Activated naive CD8-positive, alpha-beta T cell treated with anti-CD3 and anti-CD28 coated beads, Interleukin-2, amount 50 U/mL, for 16 hours (primary cell): ENCODE results near the gene CNTN5.

Experiments
- DNase-seq: peaks from one replicate; pipeline ENCODE4 v3.0.0-alpha.2; 2020; ENCODE audit warnings: low read depth, low spot score

CNTN5 gene

GRCh38 chr11:100072131-100072530 is 1051.4 kb downstream of the CNTN5 start:
- no peak for DNase-seq

- DNase-seq = no peak
Measured at GRCh38 chr11:100080381-100080780, 1059.6 kb downstream of the CNTN5 start.

DNA sequence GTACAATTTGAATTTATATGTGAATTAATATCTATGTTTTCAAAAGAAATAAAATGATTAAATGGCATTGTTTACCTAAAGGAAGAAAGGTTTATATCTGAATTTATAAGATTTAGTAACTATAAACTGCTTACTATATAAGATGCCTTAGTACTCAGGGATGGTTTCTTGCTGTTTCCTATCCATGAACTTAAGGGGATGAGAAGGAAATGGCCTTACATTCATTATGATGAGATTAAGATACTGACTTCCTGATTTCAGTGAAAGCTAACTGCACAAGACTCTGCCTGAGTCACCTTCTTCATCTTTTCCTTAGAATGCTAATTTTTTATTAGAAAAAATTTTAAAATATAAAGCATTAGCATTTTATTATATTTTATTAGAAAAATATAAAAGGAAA is 1060.1 kb downstream of the CNTN5 start:
- no peak for DNase-seq

DNA sequence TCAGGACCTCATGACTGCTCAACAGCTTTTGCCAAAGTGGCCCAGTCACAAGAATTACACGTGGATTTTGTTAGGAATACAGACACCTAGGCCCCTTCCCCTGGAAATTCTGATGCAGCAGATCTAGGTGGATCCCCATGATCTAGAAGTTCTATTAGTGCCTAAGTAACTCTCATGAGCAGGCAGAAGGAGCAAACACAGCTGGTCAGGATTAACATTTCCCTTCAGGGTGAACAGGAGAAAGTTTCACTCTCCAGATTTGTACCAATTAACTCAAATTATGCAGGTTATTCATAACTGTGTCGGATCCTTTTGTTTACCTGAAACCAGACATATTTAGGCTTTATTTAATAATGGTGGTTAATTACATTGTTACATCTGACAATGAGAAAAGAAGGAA is 1072.9 kb downstream of the CNTN5 start:
- no peak for DNase-seq

DNA sequence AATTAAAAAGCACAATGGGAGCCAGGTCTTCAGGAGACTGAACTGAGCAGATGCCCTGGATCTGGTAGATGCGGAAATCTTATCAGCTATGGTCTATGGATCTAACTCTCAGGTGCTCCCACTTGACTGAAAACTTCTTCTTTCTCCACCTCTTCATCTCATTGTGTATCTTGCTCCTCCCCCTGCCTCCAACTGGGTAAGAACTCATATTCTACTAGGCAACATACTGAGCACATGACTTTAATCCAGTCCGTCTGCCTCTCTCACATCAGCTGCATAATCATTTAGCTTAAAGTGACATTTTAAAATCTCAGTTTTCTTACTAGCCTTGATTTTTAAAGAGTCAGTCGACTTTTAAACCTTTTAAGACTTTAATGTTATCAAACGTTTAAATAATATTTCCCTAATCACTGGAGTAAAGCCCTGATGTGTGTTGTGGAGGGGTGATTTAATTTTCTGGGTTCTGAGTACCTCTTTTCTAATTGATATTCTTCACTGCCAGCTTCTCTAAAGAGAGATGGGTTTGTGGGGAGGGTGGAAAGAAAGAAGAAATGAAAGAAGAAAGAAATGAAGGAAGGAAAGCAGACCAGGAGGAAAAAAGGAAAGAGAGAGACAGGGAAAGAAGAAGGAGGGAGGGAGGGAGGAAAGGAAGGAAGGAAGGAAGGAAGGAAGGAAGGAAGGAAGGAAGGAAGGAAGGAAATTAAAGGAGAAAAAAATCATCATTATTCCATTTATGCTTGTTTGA is 1073.5 kb downstream of the CNTN5 start:
- DNase-seq = no peak

DNA sequence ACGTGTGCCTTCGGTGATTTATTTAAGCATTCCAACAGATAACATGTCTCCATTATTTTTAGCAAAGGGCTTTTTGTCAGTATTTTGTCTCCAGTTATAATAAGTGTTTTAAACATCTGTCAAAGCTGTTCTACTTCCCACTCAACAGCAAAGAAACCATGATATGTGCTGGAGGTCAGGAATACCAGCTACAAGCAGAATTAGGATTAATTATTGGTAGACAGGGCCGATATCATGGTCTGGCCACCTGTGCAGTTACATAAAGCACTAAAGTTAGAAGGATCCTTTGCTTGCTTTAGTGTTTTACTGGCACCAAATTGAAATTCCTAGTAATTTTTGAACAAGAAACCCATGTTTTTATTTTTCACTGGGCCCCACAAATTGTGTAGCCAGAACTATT is 1075.1 kb downstream of the CNTN5 start:
- DNase-seq = no peak

- no peak for DNase-seq
Measured at GRCh38 chr11:100098560-100098959, 1077.8 kb downstream of the CNTN5 start.

DNA sequence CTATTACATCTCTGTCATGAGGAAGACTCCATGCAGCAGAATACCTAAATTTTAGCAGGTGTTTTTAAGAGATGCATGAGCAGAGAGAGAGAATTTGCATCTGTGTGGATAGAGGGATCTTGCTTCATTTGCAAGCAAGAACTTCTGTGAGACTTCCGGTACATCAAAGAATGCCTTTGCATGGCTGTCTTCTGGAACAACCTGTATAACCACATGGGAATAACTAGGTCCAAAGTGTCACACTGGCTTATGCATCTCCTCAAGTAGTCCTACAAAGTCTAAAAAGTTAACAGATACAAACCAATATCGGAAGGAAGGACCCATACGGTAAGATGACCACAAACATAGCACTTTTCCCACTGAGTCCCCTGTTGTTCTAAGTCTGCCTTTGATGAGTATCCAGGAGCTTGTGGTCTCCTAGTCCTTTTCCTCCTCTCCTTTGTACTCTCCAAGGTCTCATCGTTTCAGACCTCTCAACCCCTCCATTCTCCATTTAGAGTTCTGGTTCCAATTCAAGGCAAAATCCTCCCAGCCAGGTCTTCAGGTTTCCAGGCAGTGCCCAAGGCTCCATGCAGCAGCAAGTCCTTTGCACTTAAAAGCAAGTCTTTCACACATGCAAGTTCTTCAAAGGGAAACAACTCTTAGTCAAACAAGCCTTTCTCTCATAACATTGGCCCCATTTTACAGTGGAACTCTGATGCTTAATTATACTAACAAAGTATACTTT is 1084.7 kb downstream of the CNTN5 start:
- DNase-seq = no peak

- DNase-seq = no peak
Measured at GRCh38 chr11:100105982-100106358, 1085.2 kb downstream of the CNTN5 start.

DNA sequence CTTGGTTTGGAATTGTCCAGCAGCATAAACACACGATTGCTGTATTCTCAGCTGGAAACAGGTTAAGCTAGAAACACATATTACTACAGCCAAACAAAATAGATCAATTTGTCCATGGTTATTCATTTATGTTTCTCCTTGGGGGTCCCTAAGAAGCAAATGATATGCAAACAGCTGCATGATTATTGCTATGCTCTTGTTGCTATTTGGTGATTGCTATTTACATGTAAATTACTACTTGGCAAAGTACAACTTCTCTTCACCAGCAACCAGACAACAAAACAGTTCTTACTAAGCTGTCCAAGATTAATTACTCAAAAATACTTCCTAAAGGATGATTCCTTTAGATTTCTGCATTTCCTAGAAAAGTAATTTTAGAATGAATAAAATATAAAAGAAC is 1098.4 kb downstream of the CNTN5 start:
- no peak for DNase-seq

DNA sequence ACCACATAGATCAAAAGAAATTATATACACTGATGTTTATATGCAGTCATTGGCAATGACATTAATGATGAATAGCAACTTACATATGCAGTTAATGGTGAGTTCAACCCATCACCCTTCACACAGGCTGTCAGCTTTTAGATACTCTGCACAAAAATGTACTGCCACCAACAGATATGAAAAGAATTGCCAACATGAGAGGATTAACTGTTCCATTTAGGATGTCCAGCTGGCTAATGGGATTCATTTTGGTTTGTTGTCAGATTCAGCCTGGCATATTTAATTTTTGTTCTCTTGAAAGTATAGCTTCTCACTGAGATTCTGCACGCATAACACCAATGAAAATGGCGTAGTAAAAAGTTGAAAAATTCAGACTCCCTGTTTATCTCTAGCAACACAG is 1112.4 kb downstream of the CNTN5 start:
- DNase-seq = no peak

DNA sequence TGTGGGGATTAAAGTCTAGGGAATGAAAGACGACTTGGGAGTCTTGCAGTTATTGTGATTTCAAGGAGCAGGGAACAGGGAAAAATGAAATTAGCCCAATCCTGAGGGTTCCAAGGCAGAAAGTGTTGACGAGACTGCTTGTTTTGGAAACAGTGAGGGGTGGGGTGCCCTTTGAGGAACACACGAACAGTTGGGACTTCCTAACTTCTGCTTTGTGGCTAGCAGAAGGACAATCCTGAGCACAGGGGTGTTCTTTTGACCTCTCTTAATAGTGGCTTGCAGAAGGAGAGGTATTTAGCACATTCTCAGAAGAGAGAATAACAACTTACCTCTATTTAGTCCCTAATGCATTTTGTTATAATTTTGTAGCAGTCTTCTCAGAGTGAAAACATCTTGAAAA is 1120.5 kb downstream of the CNTN5 start:
- DNase-seq = no peak

- DNase-seq = no peak
Measured at GRCh38 chr11:100151944-100152343, 1131.2 kb downstream of the CNTN5 start.

DNA sequence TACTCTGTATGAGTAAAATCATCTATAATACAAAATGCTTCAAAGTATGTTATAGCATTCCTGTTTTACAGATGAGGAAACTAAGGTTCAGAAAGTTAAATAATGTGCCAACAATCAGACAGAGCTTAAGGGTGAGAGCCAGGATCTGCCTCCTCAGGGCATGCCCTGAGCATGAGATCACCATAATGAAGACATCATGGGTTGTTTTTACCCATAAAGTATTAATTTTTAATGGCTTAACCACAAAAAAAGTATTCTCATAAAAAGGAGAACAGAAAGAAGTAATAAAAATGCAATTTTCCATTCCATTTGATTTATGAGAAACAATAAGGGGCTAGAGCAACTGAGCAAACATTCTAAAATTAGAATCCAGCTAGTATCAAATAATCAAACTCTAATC is 1132.0 kb downstream of the CNTN5 start:
- DNase-seq = no peak

DNA sequence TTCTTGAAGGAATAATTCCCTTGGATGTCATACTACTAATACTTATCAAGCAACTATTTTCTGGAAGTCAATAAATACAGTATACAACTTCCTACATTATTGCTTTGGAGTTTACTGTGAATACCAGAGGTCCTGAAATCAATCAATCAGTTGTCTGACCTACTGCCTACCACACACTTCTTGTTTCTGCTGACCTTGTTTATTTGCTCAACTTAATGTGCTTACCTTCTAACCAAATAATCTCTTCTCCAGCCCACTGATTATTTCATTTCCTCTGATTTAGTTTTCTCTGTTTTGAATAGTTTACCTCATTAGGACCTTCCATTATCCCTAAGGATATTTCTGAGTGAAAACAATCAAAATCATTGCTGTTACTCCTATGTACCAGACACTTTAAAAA is 1142.7 kb downstream of the CNTN5 start:
- DNase-seq = no peak

GRCh38 chr11:100174881-100175280 is 1154.1 kb downstream of the CNTN5 start:
- no peak for DNase-seq

GRCh38 chr11:100176456-100176855 is 1155.7 kb downstream of the CNTN5 start:
- DNase-seq = no peak

DNA sequence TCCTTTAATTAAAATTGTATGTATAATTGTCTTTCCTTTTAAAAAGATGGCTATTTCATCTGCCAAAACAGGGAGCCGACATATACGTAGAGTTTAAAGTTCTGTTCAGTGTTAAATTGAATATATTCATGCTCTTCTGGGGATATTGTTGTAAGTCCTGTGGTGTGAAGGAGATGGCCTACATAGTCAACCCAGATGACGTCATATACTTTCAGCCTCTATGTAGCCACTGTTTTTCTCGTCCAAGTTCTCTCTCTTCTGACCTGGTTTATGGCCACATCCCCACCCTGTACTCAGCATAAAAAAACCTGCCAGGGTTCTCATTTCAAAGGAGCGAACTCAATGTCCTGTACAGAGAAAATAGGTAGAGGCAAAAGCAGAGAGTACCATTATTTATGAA is 1156.9 kb downstream of the CNTN5 start:
- no peak for DNase-seq

DNA sequence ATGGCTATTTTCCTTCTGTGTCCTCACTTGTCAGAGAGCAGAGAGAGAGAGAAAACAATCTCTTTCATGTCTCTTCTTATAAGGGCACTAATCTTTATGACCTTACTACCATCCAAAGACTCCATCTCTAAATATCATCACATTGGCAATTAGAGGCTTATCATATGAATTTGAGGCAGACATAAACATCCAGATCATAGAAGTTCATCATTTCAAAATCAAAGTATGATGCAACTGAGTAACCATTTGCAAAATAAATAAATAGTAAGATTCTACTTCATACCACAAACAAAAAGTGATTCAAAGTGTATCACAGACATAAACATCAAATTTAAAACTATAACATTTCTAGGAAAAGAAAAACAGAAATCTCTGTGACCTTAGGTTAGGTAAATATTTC is 1161.6 kb downstream of the CNTN5 start:
- no peak for DNase-seq

DNA sequence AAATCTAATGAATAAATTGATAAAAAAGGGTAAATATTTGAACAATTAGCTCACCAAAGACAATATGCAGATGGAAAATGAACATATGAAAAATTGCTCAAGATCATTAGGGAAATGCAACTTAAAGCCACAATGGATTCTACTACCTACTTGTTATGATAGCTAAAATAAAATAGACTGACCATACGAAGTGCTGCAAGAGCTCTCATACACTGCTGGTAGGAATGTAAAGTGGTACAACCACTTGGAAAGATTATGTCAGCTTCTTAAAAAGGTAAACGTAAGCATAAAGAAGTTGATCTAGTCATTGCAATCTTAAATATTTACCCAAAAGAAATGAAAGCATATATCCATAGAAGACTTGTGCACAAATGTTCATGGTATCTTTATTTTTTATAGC is 1162.2 kb downstream of the CNTN5 start:
- DNase-seq = no peak

- DNase-seq = no peak
Measured at GRCh38 chr11:100185588-100185987, 1164.8 kb downstream of the CNTN5 start.

GRCh38 chr11:100188137-100188783 is 1167.5 kb downstream of the CNTN5 start:
- DNase-seq = no peak

GRCh38 chr11:100190395-100190794 is 1169.6 kb downstream of the CNTN5 start:
- DNase-seq = no peak
